DOHH2 (cell line): ENCODE data around the gene GGCT.

Experiments
- H3F3A ChIP-seq: fragments of 200-600 bp; sonication (generic), shearing (Covaris generic); 2 replicates; pipeline ENCODE4 v1.6.0; 2016; ENCODE audit warnings: antibody characterized with exemption, mild to moderate bottlenecking; ENCODE audit not compliant: control insufficient read depth, insufficient read depth
- H3K27ac ChIP-seq: fragments of 200-600 bp; sonication (generic); 2 replicates; pipeline ENCODE4 v1.5.1; 2014; ENCODE audit warnings: low read depth, mild to moderate bottlenecking, low read length, moderate library complexity
- H3K27me3 ChIP-seq: fragments of 200-600 bp; sonication (generic); 2 replicates; pipeline ENCODE4 v1.6.1; 2014; ENCODE audit warnings: mild to moderate bottlenecking, low read length, mixed read lengths; ENCODE audit not compliant: control insufficient read depth
- H3K36me3 ChIP-seq: fragments of 200-600 bp; sonication (generic); 2 replicates; pipeline ENCODE4 v1.6.1; 2014; ENCODE audit warnings: mild to moderate bottlenecking, low read length, moderate library complexity, mixed read lengths; ENCODE audit not compliant: control insufficient read depth
- H3K4me1 ChIP-seq: fragments of 200-600 bp; sonication (generic); 2 replicates; pipeline ENCODE4 v1.6.1; 2014; ENCODE audit warnings: mild to moderate bottlenecking, low read length, mixed read lengths; ENCODE audit not compliant: control insufficient read depth
- H3K4me2 ChIP-seq: fragments of 200-600 bp; sonication (generic); 2 replicates; pipeline ENCODE4 v1.6.0; 2014; ENCODE audit warnings: mild to moderate bottlenecking, low read length, moderate library complexity
- H3K4me3 ChIP-seq: fragments of 200-600 bp; sonication (generic); 2 replicates; pipeline ENCODE4 v1.5.1; 2014; ENCODE audit warnings: mild to moderate bottlenecking, low read length, mixed read lengths
- H3K79me2 ChIP-seq: fragments of 200-600 bp; sonication (generic); 2 replicates; pipeline ENCODE4 v1.6.1; 2014; ENCODE audit warnings: mild to moderate bottlenecking, low read length, mixed read lengths; ENCODE audit not compliant: control insufficient read depth
- H3K9me2 ChIP-seq: fragments of 200-600 bp; sonication (generic); replicated peaks from 2 replicates; pipeline ENCODE4 v1.6.1; 2014; ENCODE audit warnings: mild to moderate bottlenecking, low read length, mixed read lengths; ENCODE audit not compliant: control insufficient read depth
- H3K9me3 ChIP-seq: fragments of 200-600 bp; sonication (generic); 2 replicates; pipeline ENCODE4 v1.6.1; 2014; ENCODE audit warnings: antibody characterized with exemption, low read length, mixed read lengths; ENCODE audit not compliant: control insufficient read depth, insufficient read depth
- H4K20me1 ChIP-seq: fragments of 200-600 bp; sonication (generic); 2 replicates; pipeline ENCODE4 v1.6.0; 2014; ENCODE audit warnings: low read depth, mild to moderate bottlenecking, antibody characterized with exemption, low read length, moderate library complexity; ENCODE audit not compliant: control insufficient read depth, insufficient read depth
- CTCF ChIP-seq: fragments of 200-600 bp; sonication (generic); IDR thresholded peaks from one replicate; pipeline ENCODE4 v1.5.1; 2014; ENCODE audit warnings: antibody characterized with exemption, mild to moderate bottlenecking, low read depth, low read length; ENCODE audit not compliant: poor library complexity, severe bottlenecking
- EZH2phosphoT487 ChIP-seq: fragments of 200-600 bp; sonication (generic); IDR thresholded peaks from 2 replicates; pipeline ENCODE4 v1.6.1; 2017; ENCODE audit warnings: borderline replicate concordance, mild to moderate bottlenecking, antibody characterized with exemption, low read length, moderate library complexity, mixed read lengths

The GGCT gene

GRCh38 chr7:30515761-30516160, 11.1 kb upstream of the GGCT start:
- H3K9me2 ChIP-seq, result no peaks in the 10 kb centered on the region
- no peaks in the 10 kb centered on the region for H3K79me2 ChIP-seq
- no peaks in the 10 kb centered on the region; the same call in 1 of the 2 replicates for H3F3A ChIP-seq
- no peaks in the 10 kb centered on the region for H3K9me3 ChIP-seq
- no peak overlapping the region for H3K4me2 ChIP-seq
- H3K4me1 ChIP-seq, result peaks cover 7% of the 10 kb centered on the region
- H3K36me3 ChIP-seq, result no peaks in the 10 kb centered on the region
- H3K4me3 ChIP-seq, result no peak overlapping the region
- TF ChIP-seq CTCF, result no peak
- TF ChIP-seq EZH2phosphoT487, result no peak
- no peaks in the 10 kb centered on the region for H3K27me3 ChIP-seq
- H4K20me1 ChIP-seq, result no peaks in the 10 kb centered on the region
- no peak overlapping the region for H3K27ac ChIP-seq

GRCh38 chr7:30514776-30515175, 10.1 kb upstream of the GGCT start:
- Histone ChIP-seq H4K20me1 (no peaks in the 10 kb centered on the region), H3K79me2 (no peaks in the 10 kb centered on the region), H3K9me2 (no peaks in the 10 kb centered on the region), H3K27ac (no peak overlapping the region), H3K36me3 (no peaks in the 10 kb centered on the region), H3K4me1 (no peaks in the 10 kb centered on the region), H3K27me3 (no peaks in the 10 kb centered on the region), H3K9me3 (no peaks in the 10 kb centered on the region), H3F3A (no peaks in the 10 kb centered on the region; the same call in 1 of the 2 replicates), H3K4me2 (no peak overlapping the region), H3K4me3 (no peak overlapping the region)
- TF ChIP-seq EZH2phosphoT487, result no peak
- TF ChIP-seq CTCF, result no peak

- Histone ChIP-seq H3K4me3 (no peak overlapping the region), H3K27me3 (no peaks in the 10 kb centered on the region), H3K27ac (no peak overlapping the region), H3F3A (no peaks in the 10 kb centered on the region; the same call in 1 of the 2 replicates), H3K4me1 (no peaks in the 10 kb centered on the region), H3K9me2 (no peaks in the 10 kb centered on the region), H3K4me2 (no peak overlapping the region), H3K9me3 (no peaks in the 10 kb centered on the region), H4K20me1 (no peaks in the 10 kb centered on the region), H3K36me3 (no peaks in the 10 kb centered on the region), H3K79me2 (no peaks in the 10 kb centered on the region)
- no peak for TF ChIP-seq CTCF
- TF ChIP-seq EZH2phosphoT487, result no peak
These were observed 9.5 kb upstream of the GGCT start for GRCh38 chr7:30514177-30514576.

- no peaks in the 10 kb centered on the region for H3K27me3 ChIP-seq
- no peaks in the 10 kb centered on the region for H3K9me2 ChIP-seq
- H3K4me2 ChIP-seq, result no peak overlapping the region
- no peaks in the 10 kb centered on the region for H4K20me1 ChIP-seq
- H3K4me1 ChIP-seq, result no peaks in the 10 kb centered on the region
- H3F3A ChIP-seq, result no peaks in the 10 kb centered on the region
- no peaks in the 10 kb centered on the region for H3K36me3 ChIP-seq
- H3K9me3 ChIP-seq, result no peaks in the 10 kb centered on the region
- H3K79me2 ChIP-seq, result no peaks in the 10 kb centered on the region
- H3K27ac ChIP-seq, result no peak overlapping the region
- TF ChIP-seq CTCF (no peak), EZH2phosphoT487 (no peak)
- no peak overlapping the region for H3K4me3 ChIP-seq
These were observed 9.1 kb upstream of the GGCT start for GRCh38 chr7:30513762-30514161.
